CD4-positive, alpha-beta memory T cell (primary cell): Measurements from ENCODE around the gene SMIM22. TPM values are rescaled to one million over a fixed set of nuclear protein-coding genes. Genes with fewer than 3 reads are reported as not detected.

ENCODE experiments used
- CTCF ChIA-PET: fragments of 350-600 bp; sonication (Branson Sonifier 250); formaldehyde crosslinking; loops from one replicate; lab custom pipeline; 2021; ENCODE audit warnings: inconsistent platforms; ENCODE audit not compliant: partially characterized antibody; lab: Charles Lee
- POLR2A ChIA-PET: fragments of 350-600 bp; sonication (Branson Sonifier 250); formaldehyde crosslinking; loops from one replicate; lab custom pipeline; 2021; ENCODE audit not compliant: partially characterized antibody; lab: Charles Lee
- DNase-seq, 5 donors: peaks; one replicate each; pipeline versions ENCODE4 v3.0.0 to v3.0.0-alpha.2; 2020 to 2022; ENCODE audit warnings: mixed read lengths in 1 of 5
- H3K27ac ChIP-seq: one replicate; pipeline ENCODE4 v1.7.0; 2013; ENCODE audit warnings: low read depth, low read length
- H3K27me3 ChIP-seq: 2 replicates; pipeline ENCODE4 v1.7.0; 2013; ENCODE audit warnings: mild to moderate bottlenecking, low read length, moderate library complexity; ENCODE audit not compliant: insufficient read depth
- H3K36me3 ChIP-seq: 2 replicates; pipeline ENCODE4 v1.7.0; 2013; ENCODE audit warnings: mild to moderate bottlenecking, low read length, moderate library complexity; ENCODE audit not compliant: insufficient read depth
- H3K4me1 ChIP-seq: 2 replicates; pipeline ENCODE4 v1.7.0; 2013; ENCODE audit warnings: mild to moderate bottlenecking, low read length, moderate library complexity; ENCODE audit not compliant: insufficient read depth
- H3K4me3 ChIP-seq, 2 donors: one replicate each; pipeline ENCODE4 v1.7.0; 2013; ENCODE audit warnings: low read length in 2 of 2, mild to moderate bottlenecking in 1 of 2
- H3K9me3 ChIP-seq, 2 donors: one replicate each; pipeline ENCODE4 v1.7.0; 2013; ENCODE audit warnings: low read length in 2 of 2, control low read depth in 1 of 2; ENCODE audit not compliant: control insufficient read depth in 1 of 2
- H3K27ac Mint-ChIP-seq, 7 donors: one replicate each; pipeline ENCODE4 v1.8.0; 2020 to 2021; ENCODE audit warnings: mixed read lengths in 7 of 7, mild to moderate bottlenecking in 6 of 7, inconsistent platforms in 3 of 7, moderate library complexity in 3 of 7
- H3K27me3 Mint-ChIP-seq, 2 donors: one replicate each; pipeline ENCODE4 v1.8.0; 2020 to 2021; ENCODE audit warnings: mixed read lengths in 2 of 2
- H3K36me3 Mint-ChIP-seq, 2 donors: one replicate each; pipeline ENCODE4 v1.8.0; 2020 to 2021; ENCODE audit warnings: mixed read lengths in 2 of 2, inconsistent platforms in 1 of 2, mild to moderate bottlenecking in 1 of 2
- H3K4me1 Mint-ChIP-seq, 4 donors: one replicate each; pipeline ENCODE4 v1.8.0; 2020 to 2021; ENCODE audit warnings: mixed read lengths in 4 of 4, mild to moderate bottlenecking in 1 of 4
- H3K4me3 Mint-ChIP-seq, 8 donors: one replicate each; pipeline ENCODE4 v1.8.0; 2020 to 2021; ENCODE audit warnings: mixed read lengths in 8 of 8, mild to moderate bottlenecking in 7 of 8, moderate library complexity in 6 of 8, inconsistent platforms in 3 of 8
- H3K9me3 Mint-ChIP-seq, 8 donors: one replicate each; pipeline ENCODE4 v1.8.0; 2020 to 2021; ENCODE audit warnings: mixed read lengths in 8 of 8, mild to moderate bottlenecking in 5 of 8, inconsistent platforms in 3 of 8, moderate library complexity in 1 of 8
- intact Hi-C: fragments of 100-400 bp; cut with micrococcal nuclease; formaldehyde crosslinking; loops from one replicate; pipeline ENCODE4 v1.15.1; 2023
- polyA plus RNA-seq, 2 donors: library from polyadenylated mRNA; unstranded; fragments of 300-500 nt; fragmentation: Illumina TruSeq; gene quantifications; one replicate each; pipeline ENCODE4 v1.2.3, GENCODE V29; 2021
- total RNA-seq, 2 experiments: library from RNA; stranded (reverse); gene quantifications; one replicate each; pipeline ENCODE4 v1.2.3, GENCODE V29; 2021

Gene SMIM22
- total and polyA plus RNA-seq, 4 experiments from 2014 or later, result not detected

GRCh38 chr16:4811773-4812172 lies 16.6 kb downstream of the SMIM22 start:
- Mint-ChIP-seq H3K4me1 (no peaks in the 10 kb centered on the region), H3K27ac (no peak overlapping the region), H3K36me3 (peaks cover 29 to 67% of the 10 kb centered on the region in 2 donors), H3K27me3 (no peaks in the 10 kb centered on the region), H3K9me3 (no peaks in the 10 kb centered on the region), H3K4me3 (no peak overlapping the region)
- Histone ChIP-seq H3K4me3 (no peak overlapping the region), H3K27ac (no peak overlapping the region), H3K4me1 (no peaks in the 10 kb centered on the region), H3K36me3 (peaks cover 42% of the 10 kb centered on the region), H3K27me3 (no peaks in the 10 kb centered on the region), H3K9me3 (no peaks in the 10 kb centered on the region)
- CTCF ChIA-PET, result no interaction called here
- no peak for DNase-seq
- POLR2A ChIA-PET, result interaction anchor here (0.6 kb wide), 1 partner anchor 188 kb away, joined by 3 read pairs; no protein-coding TSS in a partner anchor
- intact Hi-C loops, result no loop called here

GRCh38 chr16:4813251-4814003 lies 18.3 kb downstream of the SMIM22 start:
- H3K36me3 Mint-ChIP-seq, result peaks cover 25 to 67% of the 10 kb centered on the region in 2 donors
- peaks cover 42% of the 10 kb centered on the region for H3K36me3 ChIP-seq
- H3K4me3 Mint-ChIP-seq, result no peak overlapping the region
- ChIA-PET POLR2A (no interaction called here), CTCF (interaction anchor here (1.4 kb wide), 1 partner anchor 11 kb away, joined by 3 read pairs; the partner anchor contains the start of gene ROGDI)
- no peak for DNase-seq
- no peaks in the 10 kb centered on the region for H3K4me1 ChIP-seq
- no peaks in the 10 kb centered on the region for H3K27me3 ChIP-seq
- intact Hi-C loops, result no loop called here
- H3K27ac Mint-ChIP-seq, result peak overlapping the region in 1 of 7 donors; percentile 43
- no peak overlapping the region for H3K27ac ChIP-seq
- H3K9me3 ChIP-seq, result no peaks in the 10 kb centered on the region
- H3K9me3 Mint-ChIP-seq, result no peaks in the 10 kb centered on the region
- no peak overlapping the region for H3K4me3 ChIP-seq
- no peaks in the 10 kb centered on the region for H3K27me3 Mint-ChIP-seq
- H3K4me1 Mint-ChIP-seq, result no peaks in the 10 kb centered on the region

GRCh38 chr16:4814046-4814445 lies 18.9 kb downstream of the SMIM22 start:
- Histone ChIP-seq H3K4me3 (no peak overlapping the region), H3K27me3 (no peaks in the 10 kb centered on the region), H3K4me1 (no peaks in the 10 kb centered on the region), H3K27ac (no peak overlapping the region), H3K36me3 (peaks cover 42% of the 10 kb centered on the region), H3K9me3 (no peaks in the 10 kb centered on the region)
- peaks cover 0 to 3% (median 0%) of the 10 kb centered on the region in 8 donors for H3K9me3 Mint-ChIP-seq
- intact Hi-C loops, result no loop called here
- ChIA-PET CTCF (interaction anchor here (1.4 kb wide), 1 partner anchor 11 kb away, joined by 3 read pairs; the partner anchor contains the start of gene ROGDI), POLR2A (no interaction called here)
- no peak overlapping the region for H3K4me3 Mint-ChIP-seq
- H3K36me3 Mint-ChIP-seq, result peaks cover 30 to 68% of the 10 kb centered on the region in 2 donors
- no peaks in the 10 kb centered on the region for H3K27me3 Mint-ChIP-seq
- peak overlapping the region in 2 of 7 donors; percentile 30 to 43 for H3K27ac Mint-ChIP-seq
- no peak for DNase-seq
- H3K4me1 Mint-ChIP-seq, result no peaks in the 10 kb centered on the region

DNA sequence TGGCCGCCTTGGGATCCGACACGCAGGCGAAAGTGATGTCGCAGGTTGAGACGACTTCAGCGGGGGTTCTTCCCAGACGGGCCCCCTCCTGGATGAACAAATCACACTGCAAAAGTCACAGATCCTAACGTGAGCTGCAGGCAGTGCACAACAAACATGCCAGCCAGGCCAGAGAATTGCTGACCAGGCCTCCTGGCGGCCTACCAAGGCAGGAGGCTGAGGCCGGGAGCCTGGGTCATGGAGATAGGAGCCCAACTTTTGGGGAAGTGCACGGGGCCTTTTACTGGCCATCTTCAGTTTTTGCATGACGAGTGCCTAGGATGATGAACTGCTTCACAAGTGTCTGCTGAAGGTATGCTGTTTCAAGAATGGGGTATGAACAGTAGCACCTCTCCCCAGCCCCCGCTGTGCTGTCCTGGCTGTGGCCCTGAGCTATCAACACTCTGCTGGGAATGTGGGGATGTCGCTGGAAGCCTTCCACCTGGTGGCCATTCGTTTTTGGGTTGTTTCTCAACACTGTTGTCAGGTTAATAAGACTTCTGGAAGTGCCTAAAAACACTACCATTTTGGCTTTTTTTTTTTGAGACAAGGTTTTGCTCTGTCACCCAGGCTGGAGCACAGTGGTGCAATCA lies 19.5 kb downstream of the SMIM22 start:
- peaks cover 32 to 72% of the 10 kb centered on the region in 2 donors for H3K36me3 Mint-ChIP-seq
- H3K27ac Mint-ChIP-seq, result no peak overlapping the region
- no peak overlapping the region for H3K4me3 Mint-ChIP-seq
- Histone ChIP-seq H3K27ac (no peak overlapping the region), H3K4me1 (no peaks in the 10 kb centered on the region), H3K36me3 (peaks cover 48% of the 10 kb centered on the region), H3K9me3 (no peaks in the 10 kb centered on the region), H3K27me3 (no peaks in the 10 kb centered on the region), H3K4me3 (no peak overlapping the region)
- ChIA-PET CTCF (interaction anchor here (1.1 kb wide), 1 partner anchor 81 kb away, joined by 3 read pairs; the partner anchor contains the start of genes ANKS3 and DNAAF8), POLR2A (interaction anchor here (0.7 to 2.0 kb wide), 2 partner anchors 12 to 46 kb away, joined by 3 to 5 read pairs; partner anchors contain the start of gene ROGDI)
- DNase-seq, result no peak
- peaks cover 0 to 3% (median 0%) of the 10 kb centered on the region in 8 donors for H3K9me3 Mint-ChIP-seq
- intact Hi-C loops, result no loop called here
- H3K4me1 Mint-ChIP-seq, result no peaks in the 10 kb centered on the region
- H3K27me3 Mint-ChIP-seq, result no peaks in the 10 kb centered on the region

GRCh38 chr16:4820652-4821051 lies 25.5 kb downstream of the SMIM22 start:
- Histone ChIP-seq H3K27ac (no peak overlapping the region), H3K4me3 (no peak overlapping the region), H3K9me3 (no peaks in the 10 kb centered on the region), H3K36me3 (peaks cover 66% of the 10 kb centered on the region), H3K27me3 (no peaks in the 10 kb centered on the region), H3K4me1 (no peaks in the 10 kb centered on the region)
- Mint-ChIP-seq H3K27ac (peak overlapping the region in 2 of 7 donors; percentile 17 to 73), H3K4me3 (no peak overlapping the region), H3K27me3 (no peaks in the 10 kb centered on the region), H3K36me3 (peaks cover 51 to 73% of the 10 kb centered on the region in 2 donors), H3K4me1 (peaks cover 0 to 4% (median 0%) of the 10 kb centered on the region in 4 donors), H3K9me3 (peaks cover 0 to 3% (median 0%) of the 10 kb centered on the region in 8 donors)
- POLR2A ChIA-PET, result no interaction called here
- DNase-seq, result no peak
- intact Hi-C loops, result no loop called here
- CTCF ChIA-PET, result no interaction called here

DNA sequence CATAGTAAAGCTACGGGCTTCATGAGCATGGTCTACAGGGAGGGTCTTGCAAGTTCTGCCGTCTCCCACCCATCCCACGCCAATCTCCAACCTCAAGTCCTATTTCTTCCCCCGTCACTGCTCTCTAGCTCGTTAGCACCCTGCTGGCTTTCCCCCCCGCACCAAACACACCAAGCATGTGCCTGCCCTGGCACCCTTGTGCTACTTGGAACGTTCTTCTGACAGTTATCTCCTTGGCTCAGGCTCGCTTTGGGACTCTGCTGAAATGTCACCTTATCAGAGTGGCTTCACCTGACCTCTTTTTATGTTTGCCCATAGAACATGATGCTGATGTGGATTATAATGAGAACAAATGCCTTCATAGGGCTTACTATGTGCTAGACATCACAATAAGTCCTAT lies 30.0 kb downstream of the SMIM22 start:
- H3K9me3 ChIP-seq, result no peaks in the 10 kb centered on the region
- H3K4me3 Mint-ChIP-seq, result no peak overlapping the region
- H3K27ac ChIP-seq, result no peak overlapping the region
- H3K4me1 ChIP-seq, result no peaks in the 10 kb centered on the region
- peaks cover 0 to 4% (median 0%) of the 10 kb centered on the region in 4 donors for H3K4me1 Mint-ChIP-seq
- H3K27me3 ChIP-seq, result no peaks in the 10 kb centered on the region
- ChIA-PET POLR2A (interaction anchor here (1.4 kb wide), 1 partner anchor 23 kb away, joined by 5 read pairs; the partner anchor contains the start of gene ROGDI), CTCF (no interaction called here)
- no peaks in the 10 kb centered on the region for H3K9me3 Mint-ChIP-seq
- intact Hi-C loops, result no loop called here
- peaks cover 43 to 74% of the 10 kb centered on the region in 2 donors for H3K36me3 Mint-ChIP-seq
- DNase-seq, result no peak
- H3K36me3 ChIP-seq, result peaks cover 73% of the 10 kb centered on the region
- no peaks in the 10 kb centered on the region for H3K27me3 Mint-ChIP-seq
- peak overlapping the region in 1 of 7 donors; percentile 38 for H3K27ac Mint-ChIP-seq
- no peak overlapping the region for H3K4me3 ChIP-seq

DNA sequence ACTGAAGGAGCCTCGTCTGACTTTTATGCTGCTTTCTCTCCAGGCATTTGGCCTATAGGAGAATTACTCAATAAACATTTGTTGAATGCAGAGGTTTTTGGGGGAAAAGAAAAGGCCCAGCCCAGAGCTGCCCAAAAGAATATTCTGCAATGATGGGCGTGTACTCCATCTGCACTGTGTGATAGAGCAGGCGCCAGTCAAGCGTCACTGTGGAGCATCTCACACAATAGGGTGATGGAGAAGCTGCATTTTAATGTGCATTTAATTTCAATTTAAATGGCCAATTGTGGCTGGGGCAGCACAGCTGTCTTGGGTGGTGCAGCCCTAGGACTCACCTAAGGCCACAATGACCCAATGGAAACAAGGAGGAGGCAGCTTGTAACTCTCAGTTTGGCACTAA lies 31.4 kb downstream of the SMIM22 start:
- DNase-seq, result no peak
- intact Hi-C loops, result no loop called here
- H3K9me3 ChIP-seq, result no peaks in the 10 kb centered on the region
- ChIA-PET POLR2A (interaction anchor here (1.3 kb wide), 1 partner anchor 24 kb away, joined by 3 read pairs; the partner anchor contains the start of gene ROGDI), CTCF (no interaction called here)
- Mint-ChIP-seq H3K36me3 (peaks cover 44 to 77% of the 10 kb centered on the region in 2 donors), H3K27me3 (no peaks in the 10 kb centered on the region), H3K9me3 (no peaks in the 10 kb centered on the region), H3K27ac (peak overlapping the region in 1 of 7 donors; percentile 47), H3K4me1 (peaks cover 0 to 10% (median 0%) of the 10 kb centered on the region in 4 donors), H3K4me3 (no peak overlapping the region)
- H3K4me1 ChIP-seq, result no peaks in the 10 kb centered on the region
- no peak overlapping the region for H3K4me3 ChIP-seq
- H3K27me3 ChIP-seq, result no peaks in the 10 kb centered on the region
- H3K36me3 ChIP-seq, result peaks cover 76% of the 10 kb centered on the region
- H3K27ac ChIP-seq, result no peak overlapping the region
